Large intestine (tissue), 12 donors: ENCODE data around the gene NCR3LG1. TPM values are rescaled to one million over a fixed set of nuclear protein-coding genes. Genes with fewer than 3 reads are reported as not detected.
A peak's percentile ranks its signal among the peaks of the same experiment; 100 is the strongest.

Experiments
- DNase-seq, 2 donors: peaks; one replicate each; pipeline versions ENCODE4 v3.0.0 to v3.0.0-alpha.2; 2013
- H3K27ac ChIP-seq: one replicate; pipeline ENCODE4 v1.5.1; 2013; ENCODE audit warnings: low read length
- H3K27me3 ChIP-seq: 2 replicates; pipeline ENCODE4 v1.6.1; 2013; ENCODE audit warnings: low read length; ENCODE audit not compliant: control insufficient read depth, insufficient read depth
- H3K36me3 ChIP-seq: 2 replicates; pipeline ENCODE4 v1.6.1; 2013; ENCODE audit warnings: low read length; ENCODE audit not compliant: control insufficient read depth, insufficient read depth
- H3K4me1 ChIP-seq: one replicate; pipeline ENCODE4 v1.6.1; 2013; ENCODE audit warnings: low read length; ENCODE audit not compliant: control insufficient read depth, insufficient read depth
- H3K4me3 ChIP-seq: one replicate; pipeline ENCODE4 v1.5.1; 2013; ENCODE audit warnings: low read length
- H3K9me3 ChIP-seq: one replicate; pipeline ENCODE4 v1.6.1; 2013; ENCODE audit warnings: mild to moderate bottlenecking, low read depth, low read length, moderate library complexity; ENCODE audit not compliant: control insufficient read depth
- WGBS: methylation state at CpG from one replicate; pipeline ENCODE4 v1.1.5; 2013; ENCODE audit warnings: low lambda C conversion rate; ENCODE audit not compliant: insufficient coverage; 5-methylcytosine and 5-hydroxymethylcytosine counted together
- long read RNA-seq, 11 donors: transcript quantifications; one replicate each; lab custom pipeline, GENCODE V29; 2026
- polyA plus RNA-seq: library from polyadenylated mRNA; unstranded; fragments of 120-200 nt; gene quantifications from one replicate; pipeline ENCODE4 v1.2.1, GENCODE V29; 2013

Gene NCR3LG1
- 20.3 TPM for polyA plus RNA-seq
- long read RNA-seq, donor 1: 0 reads
- long read RNA-seq, donor 2, full-length matches to known transcripts: 2 of 2 reads
- long read RNA-seq, donor 2, partial matches to known transcripts: 0 of 2 reads
- long read RNA-seq, donor 2, other reads (novel, unspliced or antisense): 0 of 2 reads
- long read RNA-seq, donor 3: 0 reads
- long read RNA-seq, donor 4: 0 reads
- long read RNA-seq, donor 5: 0 reads
- long read RNA-seq, donor 6, full-length matches to known transcripts: 4 of 4 reads
- long read RNA-seq, donor 6, partial matches to known transcripts: 0 of 4 reads
- long read RNA-seq, donor 6, other reads (novel, unspliced or antisense): 0 of 4 reads
- long read RNA-seq, donor 7: 0 reads
- long read RNA-seq, donor 8, full-length matches to known transcripts: 4 of 4 reads
- long read RNA-seq, donor 8, partial matches to known transcripts: 0 of 4 reads
- long read RNA-seq, donor 8, other reads (novel, unspliced or antisense): 0 of 4 reads
- long read RNA-seq, donor 9, full-length matches to known transcripts: 2 of 2 reads
- long read RNA-seq, donor 9, partial matches to known transcripts: 0 of 2 reads
- long read RNA-seq, donor 9, other reads (novel, unspliced or antisense): 0 of 2 reads
- long read RNA-seq, donor 10, full-length matches to known transcripts: 1 of 1 reads
- long read RNA-seq, donor 10, partial matches to known transcripts: 0 of 1 reads
- long read RNA-seq, donor 10, other reads (novel, unspliced or antisense): 0 of 1 reads
- long read RNA-seq, donor 11, full-length matches to known transcripts: 6 of 6 reads
- long read RNA-seq, donor 11, partial matches to known transcripts: 0 of 6 reads
- long read RNA-seq, donor 11, other reads (novel, unspliced or antisense): 0 of 6 reads

GRCh38 chr11:17351510-17352176, at the start of gene NCR3LG1:
TSS of gene NCR3LG1 (plus strand) at chr11:17351800. CDS start at chr11:17351970, 170 bp downstream.
- peak within 1 kb of the TSS; percentile 90 for H3K27ac ChIP-seq
- peaks cover 2% of the 10 kb centered on the region for H3K9me3 ChIP-seq
- H3K36me3 ChIP-seq: peaks cover under 1% of the 10 kb centered on the region
- peaks cover 12% of the 10 kb centered on the region for H3K4me1 ChIP-seq
- WGBS: no CpG with 5 or more reads among the region's 61 CpGs
- DNase-seq: peak; percentile 87 to 95
- H3K4me3 ChIP-seq: peak within 1 kb of the TSS; percentile 58
- H3K27me3 ChIP-seq: peaks cover 19% of the 10 kb centered on the region

DNA sequence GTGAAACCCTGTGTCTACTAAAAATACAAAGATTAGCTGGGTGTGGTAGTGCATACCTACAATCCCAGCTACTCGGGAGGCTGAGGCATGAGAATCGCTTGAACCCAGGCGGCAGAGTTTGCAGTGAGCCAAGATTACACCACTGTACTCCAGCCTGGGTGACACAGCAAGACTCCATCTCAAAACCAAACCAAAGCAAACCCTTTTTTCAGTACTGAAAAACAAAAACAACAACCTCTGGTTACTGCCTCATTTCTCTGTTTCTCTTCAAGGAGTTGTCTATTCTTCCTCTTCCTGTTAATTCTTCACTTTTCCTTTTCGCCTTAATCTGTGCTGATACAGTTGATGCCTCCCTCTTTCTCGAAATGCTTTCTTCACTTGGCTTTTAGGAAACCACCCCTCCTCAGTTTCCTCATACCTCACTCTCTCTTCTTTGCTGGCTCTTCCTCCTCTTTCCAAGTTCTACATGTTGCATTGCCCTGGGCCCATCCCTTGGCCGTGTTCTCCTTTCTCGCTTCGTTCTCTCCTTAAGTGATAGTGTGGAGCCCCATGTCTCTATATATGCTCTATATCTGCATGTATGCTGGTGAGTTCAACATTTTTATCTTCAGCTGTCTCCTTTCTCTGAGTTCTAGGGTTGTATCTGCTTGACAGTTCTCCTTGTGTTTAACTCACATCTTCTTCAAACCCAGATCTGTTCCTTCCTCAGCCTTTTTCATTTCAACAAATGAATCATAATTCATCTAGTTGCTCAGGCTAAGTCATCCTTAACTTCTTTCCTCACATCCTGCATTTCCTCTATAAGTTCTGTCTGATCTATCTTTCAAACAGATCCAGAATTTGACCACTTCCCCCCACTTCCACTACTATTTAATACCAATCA, 38.0 kb upstream of the NCR3LG1 start:
- Histone ChIP-seq H3K4me1 (no peaks in the 10 kb centered on the region), H3K27ac (no peak overlapping the region), H3K36me3 (peaks cover 6% of the 10 kb centered on the region), H3K4me3 (no peak overlapping the region), H3K27me3 (no peaks in the 10 kb centered on the region), H3K9me3 (no peaks in the 10 kb centered on the region)
- no peak for DNase-seq
- 100% methylated on average over 5 of the region's 8 CpGs for WGBS

GRCh38 chr11:17314232-17314547, 37.4 kb upstream of the NCR3LG1 start:
- WGBS: 80% methylated on average over 1 of the region's 1 CpG
- Histone ChIP-seq H3K36me3 (peaks cover 6% of the 10 kb centered on the region), H3K27me3 (no peaks in the 10 kb centered on the region), H3K9me3 (no peaks in the 10 kb centered on the region), H3K4me3 (no peak overlapping the region), H3K4me1 (no peaks in the 10 kb centered on the region), H3K27ac (no peak overlapping the region)
- DNase-seq: peak; percentile 3 to 6

DNA sequence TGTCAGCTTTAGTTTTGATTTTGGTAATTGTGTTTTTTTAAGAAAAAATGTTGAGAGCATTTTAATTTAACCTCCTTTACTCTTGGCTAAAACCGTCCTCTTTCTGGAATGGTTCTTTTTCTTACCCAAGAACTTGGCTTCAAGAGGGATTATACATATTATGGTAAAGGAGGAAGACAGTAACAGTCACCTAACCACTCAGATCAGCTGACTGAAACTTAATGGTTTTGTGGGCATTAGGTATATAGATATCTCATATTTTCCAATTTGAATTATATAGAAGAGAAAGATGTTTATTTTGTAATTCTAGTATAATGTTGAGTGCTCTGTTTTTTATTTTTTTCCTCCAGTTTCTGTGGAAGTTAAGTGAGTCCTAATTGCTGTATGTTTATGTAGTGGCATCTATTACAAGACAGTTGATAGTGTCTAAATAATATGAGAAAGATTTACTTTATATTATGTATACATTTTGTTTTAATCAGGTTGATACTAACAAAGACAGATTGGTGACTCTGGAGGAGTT, 36.6 kb upstream of the NCR3LG1 start:
- Histone ChIP-seq H3K9me3 (no peaks in the 10 kb centered on the region), H3K27me3 (no peaks in the 10 kb centered on the region), H3K36me3 (peaks cover 5% of the 10 kb centered on the region), H3K4me1 (no peaks in the 10 kb centered on the region), H3K4me3 (no peak overlapping the region), H3K27ac (no peak overlapping the region)
- no CpG with 5 or more reads among the region's 1 CpG for WGBS
- DNase-seq: no peak

- WGBS: no CpG with 5 or more reads among the region's 5 CpGs
- no peaks in the 10 kb centered on the region for H3K27me3 ChIP-seq
- H3K36me3 ChIP-seq: peaks cover 6% of the 10 kb centered on the region
- no peak overlapping the region for H3K4me3 ChIP-seq
- no peak for DNase-seq
- no peaks in the 10 kb centered on the region for H3K9me3 ChIP-seq
- no peak overlapping the region for H3K27ac ChIP-seq
- H3K4me1 ChIP-seq: no peaks in the 10 kb centered on the region
These were observed 22.6 kb upstream of the NCR3LG1 start for GRCh38 chr11:17328871-17329494.

- H3K36me3 ChIP-seq: peaks cover 6% of the 10 kb centered on the region
- no peak for DNase-seq
- H3K27ac ChIP-seq: no peak overlapping the region
- H3K27me3 ChIP-seq: no peaks in the 10 kb centered on the region
- no peaks in the 10 kb centered on the region for H3K4me1 ChIP-seq
- 67% methylated on average over 1 of the region's 2 CpGs for WGBS
- H3K9me3 ChIP-seq: no peaks in the 10 kb centered on the region
- H3K4me3 ChIP-seq: no peak overlapping the region
These were observed 19.9 kb upstream of the NCR3LG1 start for GRCh38 chr11:17331669-17332068.

- Histone ChIP-seq H3K4me3 (no peak overlapping the region), H3K27me3 (no peaks in the 10 kb centered on the region), H3K9me3 (no peaks in the 10 kb centered on the region), H3K27ac (no peak overlapping the region), H3K36me3 (peaks cover 6% of the 10 kb centered on the region), H3K4me1 (no peaks in the 10 kb centered on the region)
- DNase-seq: no peak
- no CpG with 5 or more reads among the region's 4 CpGs for WGBS
These were observed 17.6 kb upstream of the NCR3LG1 start for GRCh38 chr11:17333799-17334586.

- no peaks in the 10 kb centered on the region for H3K9me3 ChIP-seq
- 100% methylated on average over 1 of the region's 2 CpGs for WGBS
- H3K4me1 ChIP-seq: no peaks in the 10 kb centered on the region
- no peak overlapping the region for H3K4me3 ChIP-seq
- H3K36me3 ChIP-seq: no peaks in the 10 kb centered on the region
- DNase-seq: no peak
- no peak overlapping the region for H3K27ac ChIP-seq
- H3K27me3 ChIP-seq: no peaks in the 10 kb centered on the region
These were observed 8.3 kb upstream of the NCR3LG1 start for GRCh38 chr11:17343257-17343656.

- no peaks in the 10 kb centered on the region for H3K9me3 ChIP-seq
- no CpG with 5 or more reads among the region's 1 CpG for WGBS
- no peak overlapping the region for H3K4me3 ChIP-seq
- no peak overlapping the region for H3K27ac ChIP-seq
- no peaks in the 10 kb centered on the region for H3K36me3 ChIP-seq
- H3K27me3 ChIP-seq: no peaks in the 10 kb centered on the region
- no peaks in the 10 kb centered on the region for H3K4me1 ChIP-seq
- DNase-seq: no peak
These were observed 7.7 kb upstream of the NCR3LG1 start for GRCh38 chr11:17343907-17344306.
